Panc1 (cell line): ENCODE results near the gene ADAMTS10. TPM values are rescaled to one million over a fixed set of nuclear protein-coding genes. Genes with fewer than 3 reads are reported as not detected.

Source experiments
- ATAC-seq: fragments of 200-7000 bp; cut with Tn5 transposase; 2 replicates; pipeline ENCODE4 v1.9.1; 2020; ENCODE audit warnings: mild to moderate bottlenecking, moderate library complexity
- BruUV-seq: library from RNA; stranded (reverse); fragments of 400-500 nt; replicated peaks from 2 replicates; lab custom pipeline; 2021; lab: Mats Ljungman, UMichigan
- CTCF ChIA-PET: fragments of 300-600 bp; sonication (Branson Sonifier 250); formaldehyde crosslinking; loops from one replicate; lab custom pipeline; 2022; ENCODE audit warnings: antibody characterized with exemption; lab: Charles Lee
- POLR2A ChIA-PET: fragments of 300-600 bp; sonication (Branson Sonifier 250); formaldehyde crosslinking; loops from one replicate; lab custom pipeline; 2022; ENCODE audit warnings: antibody characterized with exemption; lab: Charles Lee
- DNase-seq: peaks from one replicate; pipeline ENCODE4 v3.0.0-alpha.2; 2010; ENCODE audit warnings: low read depth, low spot score
- H3K27ac ChIP-seq: 2 replicates; pipeline ENCODE4 v1.5.1; 2011; ENCODE audit warnings: mild to moderate bottlenecking, low read length, inconsistent platforms
- H3K27me3 ChIP-seq: fragments of 200-500 bp; sonication (Bioruptor generic); 2 replicates; pipeline ENCODE4 v1.6.0; 2014; ENCODE audit warnings: low read length, inconsistent platforms; ENCODE audit not compliant: control insufficient read depth, insufficient read depth
- H3K36me3 ChIP-seq: fragments of 200-500 bp; sonication (Bioruptor generic); 2 replicates; pipeline ENCODE4 v1.5.1; 2014; ENCODE audit warnings: inconsistent platforms, mild to moderate bottlenecking, low read length, moderate library complexity; ENCODE audit not compliant: control insufficient read depth, insufficient read depth
- H3K4me1 ChIP-seq: 2 replicates; pipeline ENCODE4 v1.5.1; 2011; ENCODE audit warnings: inconsistent platforms, mild to moderate bottlenecking, low read length, moderate library complexity; ENCODE audit not compliant: control insufficient read depth, insufficient read depth
- H3K4me3 ChIP-seq, 2 experiments: 2 replicates each; pipeline ENCODE4 v1.5.1; 2011 to 2012; ENCODE audit warnings: low read depth in 2 of 2, low read length in 2 of 2, mild to moderate bottlenecking in 2 of 2, inconsistent platforms in 1 of 2, moderate library complexity in 1 of 2
- H3K9me3 ChIP-seq: fragments of 200-500 bp; sonication (Bioruptor generic); 2 replicates; pipeline ENCODE4 v1.5.1; 2014; ENCODE audit warnings: low read depth, mild to moderate bottlenecking, inconsistent platforms, low read length, moderate library complexity; ENCODE audit not compliant: control insufficient read depth, insufficient read depth
- CTCF ChIP-seq: fragments of 450-650 bp; IDR thresholded peaks from 2 replicates; pipeline ENCODE4 v1.5.1; 2017; ENCODE audit warnings: mild to moderate bottlenecking
- POLR2AphosphoS5 ChIP-seq: IDR thresholded peaks from 2 replicates; pipeline ENCODE4 v1.6.1; 2012; ENCODE audit warnings: mild to moderate bottlenecking, low read depth, low read length, moderate library complexity
- SIN3A ChIP-seq: IDR thresholded peaks from 2 replicates; pipeline ENCODE4 v1.6.1; 2012; ENCODE audit warnings: low read depth, mild to moderate bottlenecking, low read length, moderate library complexity, borderline replicate concordance; ENCODE audit not compliant: insufficient read depth
- TCF7L2 ChIP-seq: IDR thresholded peaks from 2 replicates; pipeline ENCODE4 v1.6.1; 2011; ENCODE audit warnings: mild to moderate bottlenecking, low read depth, low read length, inconsistent platforms
- in situ Hi-C: cut with HindIII; loops from 2 replicates; pipeline ENCODE4 v1.10.0; 2016; ENCODE audit warnings: low sequenced_read_pairs, low pct_unique_long_range_greater_than_20kb
- intact Hi-C: fragments of 100-400 bp; cut with micrococcal nuclease; formaldehyde crosslinking; loops from one replicate; pipeline ENCODE4 v1.10.0; 2022; ENCODE audit not compliant: unreplicated experiment
- total RNA-seq: library from RNA; stranded (reverse); gene quantifications from one replicate; pipeline ENCODE4 v1.2.1, GENCODE V29; 2021; ENCODE audit not compliant: unreplicated experiment
- TF ChIP-seq, protein P1 (sequence below), 2 experiments: IDR thresholded peaks; 2 replicates each; pipeline ENCODE4 v1.6.1; 2011 to 2012; ENCODE audit warnings: low read depth in 2 of 2, control low read depth in 1 of 2, low read length in 1 of 2, mild to moderate bottlenecking in 1 of 2, moderate library complexity in 1 of 2; ENCODE audit not compliant: insufficient read depth in 1 of 2

ADAMTS10 gene
- total RNA-seq, 1 experiment from 2014 or later = 10.0 TPM

- H3K4me1 ChIP-seq = no peaks in the 10 kb centered on the region
- ATAC-seq = no peak
- TF ChIP-seq POLR2AphosphoS5 = no peak
- TF ChIP-seq, protein P1, sequence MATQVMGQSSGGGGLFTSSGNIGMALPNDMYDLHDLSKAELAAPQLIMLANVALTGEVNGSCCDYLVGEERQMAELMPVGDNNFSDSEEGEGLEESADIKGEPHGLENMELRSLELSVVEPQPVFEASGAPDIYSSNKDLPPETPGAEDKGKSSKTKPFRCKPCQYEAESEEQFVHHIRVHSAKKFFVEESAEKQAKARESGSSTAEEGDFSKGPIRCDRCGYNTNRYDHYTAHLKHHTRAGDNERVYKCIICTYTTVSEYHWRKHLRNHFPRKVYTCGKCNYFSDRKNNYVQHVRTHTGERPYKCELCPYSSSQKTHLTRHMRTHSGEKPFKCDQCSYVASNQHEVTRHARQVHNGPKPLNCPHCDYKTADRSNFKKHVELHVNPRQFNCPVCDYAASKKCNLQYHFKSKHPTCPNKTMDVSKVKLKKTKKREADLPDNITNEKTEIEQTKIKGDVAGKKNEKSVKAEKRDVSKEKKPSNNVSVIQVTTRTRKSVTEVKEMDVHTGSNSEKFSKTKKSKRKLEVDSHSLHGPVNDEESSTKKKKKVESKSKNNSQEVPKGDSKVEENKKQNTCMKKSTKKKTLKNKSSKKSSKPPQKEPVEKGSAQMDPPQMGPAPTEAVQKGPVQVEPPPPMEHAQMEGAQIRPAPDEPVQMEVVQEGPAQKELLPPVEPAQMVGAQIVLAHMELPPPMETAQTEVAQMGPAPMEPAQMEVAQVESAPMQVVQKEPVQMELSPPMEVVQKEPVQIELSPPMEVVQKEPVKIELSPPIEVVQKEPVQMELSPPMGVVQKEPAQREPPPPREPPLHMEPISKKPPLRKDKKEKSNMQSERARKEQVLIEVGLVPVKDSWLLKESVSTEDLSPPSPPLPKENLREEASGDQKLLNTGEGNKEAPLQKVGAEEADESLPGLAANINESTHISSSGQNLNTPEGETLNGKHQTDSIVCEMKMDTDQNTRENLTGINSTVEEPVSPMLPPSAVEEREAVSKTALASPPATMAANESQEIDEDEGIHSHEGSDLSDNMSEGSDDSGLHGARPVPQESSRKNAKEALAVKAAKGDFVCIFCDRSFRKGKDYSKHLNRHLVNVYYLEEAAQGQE (IDR thresholded peaks at IDR 0.05; ENCODE audit: insufficient read depth in 1 of 2, low read depth in 2 of 2, low read length in 1 of 2) = no peak
- in situ Hi-C loops = no loop called here
- H3K27ac ChIP-seq = no peak overlapping the region
- ChIA-PET POLR2A (no interaction called here), CTCF (no interaction called here)
- no peaks in the 10 kb centered on the region for H3K9me3 ChIP-seq
- no TSS peak for BruUV-seq
- H3K36me3 ChIP-seq = no peaks in the 10 kb centered on the region
- H3K27me3 ChIP-seq = no peaks in the 10 kb centered on the region
- DNase-seq = no peak
- intact Hi-C loops = no loop called here
- H3K4me3 ChIP-seq = no peak overlapping the region
These were observed 10.5 kb downstream of the ADAMTS10 start for GRCh38 chr19:8600064-8600463.

DNA sequence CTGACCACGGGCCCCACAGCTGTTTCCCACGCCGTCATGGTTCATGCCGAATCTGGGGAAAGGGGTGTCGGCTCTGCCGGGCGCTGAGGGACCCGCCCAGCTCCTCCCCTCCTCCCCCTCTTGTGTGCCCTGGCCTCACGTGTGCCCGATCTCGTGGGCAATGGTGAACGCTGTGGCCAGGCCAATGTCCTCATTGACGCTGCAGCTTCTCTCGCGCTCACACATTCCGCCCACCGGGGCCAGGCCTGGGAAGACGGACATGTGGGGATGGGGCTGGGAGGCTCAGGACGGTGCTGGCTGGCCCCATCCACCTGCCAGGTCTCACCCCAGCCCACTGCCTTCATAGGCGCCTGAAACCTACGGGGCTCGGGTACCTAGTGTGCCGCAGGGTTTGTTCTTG is 14.3 kb downstream of the ADAMTS10 start:
- no peaks in the 10 kb centered on the region for H3K27me3 ChIP-seq
- DNase-seq = no peak
- no peaks in the 10 kb centered on the region for H3K9me3 ChIP-seq
- no peak overlapping the region for H3K27ac ChIP-seq
- intact Hi-C loops = no loop called here
- no peak overlapping the region for H3K4me3 ChIP-seq
- no peak for TF ChIP-seq TCF7L2
- TF ChIP-seq, protein P1 (IDR thresholded peaks at IDR 0.05; ENCODE audit: insufficient read depth in 1 of 2, low read depth in 2 of 2, low read length in 1 of 2) = no peak
- no peak for TF ChIP-seq CTCF
- no peak for TF ChIP-seq SIN3A
- no peak for TF ChIP-seq POLR2AphosphoS5
- ChIA-PET POLR2A (interaction anchor here (0.6 kb wide), 2 partner anchors 74 to 162 kb away, joined by 4 to 7 read pairs; no protein-coding TSS in a partner anchor), CTCF (no interaction called here)
- no peaks in the 10 kb centered on the region for H3K4me1 ChIP-seq
- in situ Hi-C loops = no loop called here
- no TSS peak for BruUV-seq
- H3K36me3 ChIP-seq = no peaks in the 10 kb centered on the region
- no peak for ATAC-seq
